ENCODE data around the gene COL23A1.
"Not testable (repeated sequence)": the region's sequence is repeated elsewhere in the genome, so short reads cannot be mapped to it uniquely, and the experiment has no call there.

The COL23A1 gene

DNA sequence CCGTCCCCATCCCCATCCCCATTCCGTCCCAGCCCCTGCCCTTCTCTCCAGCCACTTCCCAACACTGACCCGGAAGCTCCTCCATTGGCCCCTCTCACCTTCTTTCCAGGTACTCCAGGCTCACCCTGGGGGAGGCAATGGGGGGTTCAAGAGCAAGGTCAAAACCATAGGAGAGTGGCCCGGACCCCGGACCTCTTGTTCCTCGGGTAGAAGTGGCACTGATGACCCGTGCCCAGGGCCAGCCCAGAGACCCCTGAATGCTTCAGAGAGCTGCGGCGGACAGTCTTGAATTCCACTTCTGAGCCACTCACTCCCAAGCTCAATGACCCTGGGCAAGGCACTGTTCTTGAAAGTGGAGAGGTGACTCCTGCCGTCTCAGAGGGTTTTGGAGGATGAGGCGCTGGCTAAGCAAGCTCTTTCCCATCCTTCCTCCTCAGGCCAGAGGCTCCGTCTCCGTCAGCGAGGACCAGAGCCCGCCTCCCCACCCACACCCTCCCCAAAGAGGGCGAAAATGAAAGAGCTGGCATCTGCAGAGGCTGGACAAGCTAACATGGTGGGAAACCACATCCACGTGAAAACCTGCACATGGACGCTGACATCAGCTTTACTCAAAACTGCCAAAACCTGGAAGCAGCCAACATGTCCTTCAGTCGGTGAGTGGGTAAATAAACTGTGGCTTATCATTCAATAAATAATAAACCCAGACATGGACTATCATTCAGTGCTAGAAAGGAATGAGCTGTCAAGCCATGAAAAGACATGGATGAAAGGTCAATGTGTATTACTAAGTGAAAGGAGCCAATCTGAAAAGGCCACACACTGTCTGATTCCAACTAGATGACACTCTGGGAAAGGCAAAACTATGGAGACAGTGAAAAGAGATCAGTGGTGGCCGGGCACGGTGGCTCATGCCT lies 330.3 kb downstream of the COL23A1 start:
- H3K27ac ChIP-seq, result no peak overlapping the region
- POLR2A ChIA-PET (ENCODE audit: low non-redundant PET), result no interaction called here
- TF ChIP-seq CTCF (conservative IDR thresholded peaks at IDR 0.05; ENCODE audit: low read depth), result no peak
- DNase-seq (ENCODE audit: low spot score), result no peak
- CTCF ChIA-PET, result interaction anchor here (1.1 kb wide), 1 partner anchor 20 kb away, joined by 4 read pairs; no protein-coding TSS in a partner anchor

GRCh38 chr5:178257650-178258049 lies 332.5 kb downstream of the COL23A1 start:
- POLR2A ChIA-PET (ENCODE audit: low non-redundant PET), result no interaction called here
- CTCF ChIA-PET, result interaction anchor here (0.7 kb wide), 1 partner anchor 1354 kb away, joined by 3 read pairs; no protein-coding TSS in a partner anchor
- TF ChIP-seq CTCF (conservative IDR thresholded peaks at IDR 0.05; ENCODE audit: low read depth), result no peak
- H3K27ac ChIP-seq, result no peak overlapping the region
- DNase-seq (ENCODE audit: low spot score), result no peak

DNA sequence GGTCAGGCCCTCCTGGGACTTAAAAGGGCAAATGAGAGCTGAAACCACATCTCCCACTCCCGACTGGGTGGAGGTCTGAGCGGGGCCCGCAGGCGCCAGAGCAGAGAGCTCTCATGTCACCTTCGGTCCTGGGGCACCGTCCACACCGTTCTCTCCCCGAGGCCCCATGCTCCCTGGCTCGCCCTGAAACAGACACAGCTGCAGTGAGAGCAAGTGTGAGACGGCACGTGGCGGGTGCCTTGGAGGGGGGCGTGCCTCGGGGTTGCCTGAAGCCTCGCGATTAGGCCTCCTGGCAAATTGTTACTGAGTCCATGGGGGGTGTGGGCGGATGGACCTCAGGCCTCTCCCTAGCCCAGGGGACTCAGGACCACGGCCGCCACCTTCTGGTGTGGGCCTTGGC lies 333.4 kb downstream of the COL23A1 start:
- TF ChIP-seq CTCF (conservative IDR thresholded peaks at IDR 0.05; ENCODE audit: low read depth), result no peak
- DNase-seq (ENCODE audit: low spot score), result no peak
- ChIA-PET POLR2A (ENCODE audit: low non-redundant PET) (no interaction called here), CTCF (no interaction called here)
- H3K27ac ChIP-seq, result no peak overlapping the region

- CTCF ChIA-PET, result interaction anchor here (0.7 kb wide), 1 partner anchor 477 kb away, joined by 4 read pairs; no protein-coding TSS in a partner anchor
- DNase-seq (ENCODE audit: low spot score); H3K27ac ChIP-seq; POLR2A ChIA-PET (ENCODE audit: low non-redundant PET): not testable (repeated sequence)
Measured at GRCh38 chr5:178253632-178254031, 336.6 kb downstream of the COL23A1 start.

DNA sequence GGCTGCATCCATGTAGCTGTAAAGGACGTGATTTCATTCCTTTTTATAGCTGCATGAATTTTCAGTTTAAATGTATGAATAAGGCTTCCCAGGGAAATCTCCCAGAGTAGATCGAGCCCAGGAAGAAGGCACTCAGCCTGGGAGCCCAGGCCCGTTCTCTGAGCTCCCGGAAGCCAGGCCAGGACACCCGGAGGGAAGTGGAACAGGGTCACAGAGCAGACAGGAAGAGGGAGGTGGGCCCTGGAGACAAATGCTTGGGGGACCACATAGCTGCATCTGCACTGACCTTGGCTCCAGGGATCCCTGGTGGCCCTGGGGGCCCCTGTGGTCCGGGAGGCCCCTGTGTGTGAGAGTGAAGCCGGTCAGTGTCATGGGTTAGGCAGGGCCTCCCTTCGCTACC lies 337.9 kb downstream of the COL23A1 start:
- POLR2A ChIA-PET (ENCODE audit: low non-redundant PET), result no interaction called here
- CTCF ChIA-PET, result interaction anchor here (0.6 kb wide), 1 partner anchor 1645 kb away, joined by 3 read pairs; no protein-coding TSS in a partner anchor
- no peak for TF ChIP-seq CTCF (conservative IDR thresholded peaks at IDR 0.05; ENCODE audit: low read depth)
- DNase-seq (ENCODE audit: low spot score), result no peak
- H3K27ac ChIP-seq, result no peak overlapping the region

DNA sequence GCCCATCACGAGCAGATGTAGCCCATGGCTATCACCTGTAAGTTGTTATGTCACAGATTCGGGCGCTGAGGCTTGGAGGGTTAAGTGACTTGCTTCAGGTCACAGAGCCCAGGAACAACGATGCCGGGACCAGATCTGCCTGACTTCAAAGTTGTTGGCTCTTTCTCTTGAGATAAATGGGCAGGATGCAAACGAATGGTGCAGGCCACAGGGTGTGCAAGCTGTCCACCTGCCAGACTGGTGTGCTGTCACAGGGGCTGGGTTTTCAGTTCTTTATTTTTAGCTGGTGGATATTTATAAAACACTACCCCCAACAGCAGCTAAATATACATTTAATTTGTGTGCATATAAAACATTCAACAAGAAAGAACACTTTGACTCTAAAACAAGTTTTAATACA lies 339.9 kb downstream of the COL23A1 start:
- CTCF ChIA-PET, result interaction anchor here (0.6 to 1.6 kb wide), 3 partner anchors 16 to 595 kb away, joined by 3 to 4 read pairs (median 4); no protein-coding TSS in a partner anchor
- no peak overlapping the region for H3K27ac ChIP-seq
- no peak for DNase-seq (ENCODE audit: low spot score)
- TF ChIP-seq CTCF (conservative IDR thresholded peaks at IDR 0.05; ENCODE audit: low read depth), result no peak
- POLR2A ChIA-PET (ENCODE audit: low non-redundant PET), result no interaction called here
